HL-60 (cell line): ENCODE data around the gene MSX2.

Source experiments
- SPI1 ChIP-seq: IDR thresholded peaks from 2 replicates; pipeline ENCODE4 v1.6.1; 2012; ENCODE audit warnings: low read depth, mild to moderate bottlenecking, borderline replicate concordance
- TF ChIP-seq, protein P1 (sequence below): IDR thresholded peaks from one replicate; pipeline ENCODE4 v1.5.1; 2011; ENCODE audit warnings: low read length, control low read depth, inconsistent platforms; ENCODE audit not compliant: insufficient read depth

DNA sequence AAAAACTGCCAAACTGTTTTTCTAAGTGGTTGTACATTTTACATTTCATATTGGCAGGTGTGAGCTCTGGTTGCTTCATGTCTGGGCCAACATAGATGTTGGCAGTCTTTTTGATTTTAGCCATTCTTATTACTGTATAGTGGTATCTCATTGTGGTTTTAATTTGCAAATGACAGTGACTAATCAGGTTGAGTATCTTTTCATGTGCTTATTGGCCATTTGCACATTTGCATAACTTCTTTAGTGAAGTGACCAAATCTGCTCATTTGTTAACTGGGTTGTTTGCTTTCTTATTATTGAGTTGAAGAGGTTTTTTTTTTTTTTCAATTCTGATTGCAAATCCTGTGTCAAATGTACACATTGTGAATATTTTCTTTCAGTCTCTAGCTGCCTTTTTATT lies 36.9 kb upstream of the MSX2 start:
- TF ChIP-seq, protein P1, sequence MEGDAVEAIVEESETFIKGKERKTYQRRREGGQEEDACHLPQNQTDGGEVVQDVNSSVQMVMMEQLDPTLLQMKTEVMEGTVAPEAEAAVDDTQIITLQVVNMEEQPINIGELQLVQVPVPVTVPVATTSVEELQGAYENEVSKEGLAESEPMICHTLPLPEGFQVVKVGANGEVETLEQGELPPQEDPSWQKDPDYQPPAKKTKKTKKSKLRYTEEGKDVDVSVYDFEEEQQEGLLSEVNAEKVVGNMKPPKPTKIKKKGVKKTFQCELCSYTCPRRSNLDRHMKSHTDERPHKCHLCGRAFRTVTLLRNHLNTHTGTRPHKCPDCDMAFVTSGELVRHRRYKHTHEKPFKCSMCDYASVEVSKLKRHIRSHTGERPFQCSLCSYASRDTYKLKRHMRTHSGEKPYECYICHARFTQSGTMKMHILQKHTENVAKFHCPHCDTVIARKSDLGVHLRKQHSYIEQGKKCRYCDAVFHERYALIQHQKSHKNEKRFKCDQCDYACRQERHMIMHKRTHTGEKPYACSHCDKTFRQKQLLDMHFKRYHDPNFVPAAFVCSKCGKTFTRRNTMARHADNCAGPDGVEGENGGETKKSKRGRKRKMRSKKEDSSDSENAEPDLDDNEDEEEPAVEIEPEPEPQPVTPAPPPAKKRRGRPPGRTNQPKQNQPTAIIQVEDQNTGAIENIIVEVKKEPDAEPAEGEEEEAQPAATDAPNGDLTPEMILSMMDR, result no peak
- no peak for TF ChIP-seq SPI1
